ENCODE data around the gene TGFBR1.

DNA sequence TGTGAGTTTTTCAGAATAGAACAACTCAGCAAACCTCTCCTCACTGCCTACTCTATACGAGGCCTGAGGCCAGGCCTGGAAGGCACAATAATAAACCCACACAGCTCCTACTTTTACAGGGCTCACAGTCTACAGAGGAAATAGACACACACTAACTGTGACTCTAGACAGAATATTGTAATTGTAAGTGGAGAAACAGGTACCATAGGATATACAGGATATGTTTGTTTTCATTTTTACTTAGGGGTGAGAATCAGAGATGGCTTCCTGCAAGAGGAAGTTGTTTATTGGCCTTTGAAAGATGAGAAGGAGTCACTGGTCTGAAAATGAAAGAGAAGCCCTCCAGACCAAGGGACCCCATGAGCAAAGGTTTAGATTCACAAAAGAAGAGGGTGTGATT, 35.8 kb upstream of the TGFBR1 start:
- no peak for TF ChIP-seq ESRRG (CRISPR knock-in tag; IDR thresholded peaks at IDR 0.05)
- no peak for TF ChIP-seq TOX (CRISPR knock-in tag; IDR thresholded peaks at IDR 0.05; ENCODE audit: borderline replicate concordance)
- TF ChIP-seq, protein P1, sequence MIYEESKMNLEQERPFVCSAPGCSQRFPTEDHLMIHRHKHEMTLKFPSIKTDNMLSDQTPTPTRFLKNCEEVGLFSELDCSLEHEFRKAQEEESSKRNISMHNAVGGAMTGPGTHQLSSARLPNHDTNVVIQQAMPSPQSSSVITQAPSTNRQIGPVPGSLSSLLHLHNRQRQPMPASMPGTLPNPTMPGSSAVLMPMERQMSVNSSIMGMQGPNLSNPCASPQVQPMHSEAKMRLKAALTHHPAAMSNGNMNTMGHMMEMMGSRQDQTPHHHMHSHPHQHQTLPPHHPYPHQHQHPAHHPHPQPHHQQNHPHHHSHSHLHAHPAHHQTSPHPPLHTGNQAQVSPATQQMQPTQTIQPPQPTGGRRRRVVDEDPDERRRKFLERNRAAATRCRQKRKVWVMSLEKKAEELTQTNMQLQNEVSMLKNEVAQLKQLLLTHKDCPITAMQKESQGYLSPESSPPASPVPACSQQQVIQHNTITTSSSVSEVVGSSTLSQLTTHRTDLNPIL (CRISPR knock-in tag; IDR thresholded peaks at IDR 0.05; ENCODE audit: low read depth): no peak
- TF ChIP-seq, protein P2, sequence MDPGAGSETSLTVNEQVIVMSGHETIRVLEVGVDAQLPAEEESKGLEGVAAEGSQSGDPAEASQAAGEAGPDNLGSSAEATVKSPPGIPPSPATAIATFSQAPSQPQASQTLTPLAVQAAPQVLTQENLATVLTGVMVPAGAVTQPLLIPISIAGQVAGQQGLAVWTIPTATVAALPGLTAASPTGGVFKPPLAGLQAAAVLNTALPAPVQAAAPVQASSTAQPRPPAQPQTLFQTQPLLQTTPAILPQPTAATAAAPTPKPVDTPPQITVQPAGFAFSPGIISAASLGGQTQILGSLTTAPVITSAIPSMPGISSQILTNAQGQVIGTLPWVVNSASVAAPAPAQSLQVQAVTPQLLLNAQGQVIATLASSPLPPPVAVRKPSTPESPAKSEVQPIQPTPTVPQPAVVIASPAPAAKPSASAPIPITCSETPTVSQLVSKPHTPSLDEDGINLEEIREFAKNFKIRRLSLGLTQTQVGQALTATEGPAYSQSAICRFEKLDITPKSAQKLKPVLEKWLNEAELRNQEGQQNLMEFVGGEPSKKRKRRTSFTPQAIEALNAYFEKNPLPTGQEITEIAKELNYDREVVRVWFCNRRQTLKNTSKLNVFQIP (CRISPR knock-in tag; IDR thresholded peaks at IDR 0.05; ENCODE audit: borderline replicate concordance, low read depth): no peak
- no peak for TF ChIP-seq PPARA (CRISPR knock-in tag; IDR thresholded peaks at IDR 0.05; ENCODE audit: borderline replicate concordance)
- TF ChIP-seq, protein P3, sequence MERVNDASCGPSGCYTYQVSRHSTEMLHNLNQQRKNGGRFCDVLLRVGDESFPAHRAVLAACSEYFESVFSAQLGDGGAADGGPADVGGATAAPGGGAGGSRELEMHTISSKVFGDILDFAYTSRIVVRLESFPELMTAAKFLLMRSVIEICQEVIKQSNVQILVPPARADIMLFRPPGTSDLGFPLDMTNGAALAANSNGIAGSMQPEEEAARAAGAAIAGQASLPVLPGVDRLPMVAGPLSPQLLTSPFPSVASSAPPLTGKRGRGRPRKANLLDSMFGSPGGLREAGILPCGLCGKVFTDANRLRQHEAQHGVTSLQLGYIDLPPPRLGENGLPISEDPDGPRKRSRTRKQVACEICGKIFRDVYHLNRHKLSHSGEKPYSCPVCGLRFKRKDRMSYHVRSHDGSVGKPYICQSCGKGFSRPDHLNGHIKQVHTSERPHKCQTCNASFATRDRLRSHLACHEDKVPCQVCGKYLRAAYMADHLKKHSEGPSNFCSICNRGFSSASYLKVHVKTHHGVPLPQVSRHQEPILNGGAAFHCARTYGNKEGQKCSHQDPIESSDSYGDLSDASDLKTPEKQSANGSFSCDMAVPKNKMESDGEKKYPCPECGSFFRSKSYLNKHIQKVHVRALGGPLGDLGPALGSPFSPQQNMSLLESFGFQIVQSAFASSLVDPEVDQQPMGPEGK (CRISPR knock-in tag; IDR thresholded peaks at IDR 0.05; ENCODE audit: borderline replicate concordance): no peak
- TF ChIP-seq SNAI2 (CRISPR knock-in tag; IDR thresholded peaks at IDR 0.05): no peak
- TF ChIP-seq RARB (CRISPR knock-in tag; IDR thresholded peaks at IDR 0.05): no peak

All from SK-N-SH treated with all-trans-retinoic acid at 6 μM for 48 hours (cell line).